ENCODE data around the gene PEF1.

Gene PEF1

DNA sequence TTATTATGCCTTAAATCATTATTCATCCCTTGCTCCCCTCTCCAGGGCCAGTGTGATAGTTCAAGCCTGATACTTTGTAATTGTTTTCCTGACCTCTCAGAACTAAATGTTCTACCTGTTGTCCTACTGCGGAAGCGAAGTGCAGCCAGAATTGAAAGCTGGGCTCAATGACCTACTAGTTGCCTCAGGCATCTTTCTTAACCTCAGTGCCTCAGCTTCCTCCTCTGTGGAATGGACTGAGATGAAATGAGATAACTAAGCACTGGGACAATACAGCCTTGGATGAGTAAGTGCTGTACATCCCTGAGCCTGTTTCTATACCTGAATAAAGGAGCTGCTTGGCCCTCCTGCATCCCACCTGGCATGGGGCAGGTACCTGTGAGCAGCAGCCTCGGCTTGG is 32.7 kb upstream of the PEF1 start:
- Mint-ChIP-seq H3K4me1 (no peaks in the 10 kb centered on the region), H3K27ac (no peak overlapping the region), H3K36me3 (no peaks in the 10 kb centered on the region), H3K4me3 (no peak overlapping the region), H3K9me3 (no peaks in the 10 kb centered on the region)
- ATAC-seq (no peak), DNase-seq (ENCODE audit: low spot score in 2 of 2) (no peak)

GRCh38 chr1:31675756-31676155 is 31.1 kb upstream of the PEF1 start:
- Mint-ChIP-seq H3K9me3 (no peaks in the 10 kb centered on the region), H3K36me3 (no peaks in the 10 kb centered on the region), H3K4me3 (no peak overlapping the region), H3K27ac (no peak overlapping the region), H3K4me1 (peaks cover 5% of the 10 kb centered on the region)
- ATAC-seq (no peak), DNase-seq (ENCODE audit: low spot score in 2 of 2) (no peak)

DNA sequence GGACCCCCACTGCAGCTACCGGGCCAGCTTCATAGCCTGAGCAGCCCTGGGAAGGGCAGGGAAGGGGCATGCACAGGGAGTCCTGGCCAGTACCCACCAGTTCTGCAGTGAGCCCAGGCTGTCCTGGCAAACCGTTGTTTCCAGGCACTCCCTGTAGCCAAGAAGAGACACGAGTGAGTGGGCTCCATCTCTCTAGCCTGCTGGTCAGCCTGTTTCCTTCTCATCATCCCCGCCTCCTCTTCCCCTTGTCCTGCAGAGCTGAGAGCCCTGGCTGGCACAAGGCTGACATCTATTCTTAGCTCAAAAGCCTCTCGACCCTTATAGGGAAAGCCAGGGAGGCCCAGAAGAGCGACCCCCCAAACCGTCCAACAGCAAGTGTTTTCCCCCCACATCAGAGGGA is 30.5 kb upstream of the PEF1 start:
- Mint-ChIP-seq H3K9me3 (no peaks in the 10 kb centered on the region), H3K4me3 (no peak overlapping the region), H3K4me1 (peaks cover 10% of the 10 kb centered on the region), H3K36me3 (no peaks in the 10 kb centered on the region), H3K27ac (no peak overlapping the region)
- ATAC-seq, result no peak
- DNase-seq (ENCODE audit: low spot score in 2 of 2), result no peak

- ATAC-seq, result no peak
- H3K27ac Mint-ChIP-seq, result peak overlapping the region; percentile 45
- no peak overlapping the region for H3K4me3 Mint-ChIP-seq
- H3K4me1 Mint-ChIP-seq, result peaks cover 15% of the 10 kb centered on the region
- no peak for DNase-seq (ENCODE audit: low spot score in 2 of 2)
- H3K9me3 Mint-ChIP-seq, result no peaks in the 10 kb centered on the region
- H3K36me3 Mint-ChIP-seq, result no peaks in the 10 kb centered on the region
These were observed 29.9 kb upstream of the PEF1 start for GRCh38 chr1:31674626-31675025.

GRCh38 chr1:31673433-31673832 is 28.8 kb upstream of the PEF1 start:
- H3K4me3 Mint-ChIP-seq, result no peak overlapping the region
- no peak for ATAC-seq

DNA sequence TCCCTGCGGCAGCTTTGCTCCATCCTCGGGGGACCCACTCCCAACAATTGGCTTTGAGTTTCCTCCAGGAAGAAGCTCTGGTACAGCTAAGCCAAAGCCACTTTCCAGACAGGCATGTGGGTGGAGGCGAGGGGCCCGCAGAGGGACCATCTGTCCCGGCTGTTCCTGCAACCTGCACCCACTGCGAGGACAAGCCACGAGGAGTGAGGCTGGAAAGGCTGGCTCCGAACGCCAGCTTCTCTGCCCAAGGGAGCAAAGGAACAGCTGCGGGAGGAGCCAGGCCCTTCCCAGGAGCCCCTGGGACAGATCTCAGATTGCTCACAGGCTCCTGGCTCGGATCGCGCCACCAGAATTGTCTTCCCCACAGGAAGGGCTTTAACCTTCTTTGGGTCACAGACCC is 28.3 kb upstream of the PEF1 start:
- H3K4me3 Mint-ChIP-seq, result no peak overlapping the region
- no peaks in the 10 kb centered on the region for H3K9me3 Mint-ChIP-seq
- H3K4me1 Mint-ChIP-seq, result peaks cover 21% of the 10 kb centered on the region
- ATAC-seq (no peak), DNase-seq (ENCODE audit: low spot score in 2 of 2) (no peak)
- no peaks in the 10 kb centered on the region for H3K36me3 Mint-ChIP-seq
- no peak overlapping the region for H3K27ac Mint-ChIP-seq

More at GRCh38 chr1:31673433-31673832, 28.8 kb upstream of the PEF1 start:
- no peak overlapping the region for H3K27ac Mint-ChIP-seq
- H3K36me3 Mint-ChIP-seq, result no peaks in the 10 kb centered on the region
- DNase-seq (ENCODE audit: low spot score in 2 of 2), result no peak
- peaks cover 21% of the 10 kb centered on the region for H3K4me1 Mint-ChIP-seq
- no peaks in the 10 kb centered on the region for H3K9me3 Mint-ChIP-seq

- no peaks in the 10 kb centered on the region for H3K36me3 Mint-ChIP-seq
- DNase-seq (ENCODE audit: low spot score in 2 of 2), result no peak
- ATAC-seq, result no peak
- no peak overlapping the region for H3K27ac Mint-ChIP-seq
- no peaks in the 10 kb centered on the region for H3K9me3 Mint-ChIP-seq
- no peak overlapping the region for H3K4me3 Mint-ChIP-seq
- H3K4me1 Mint-ChIP-seq, result peaks cover 21% of the 10 kb centered on the region
These were observed 27.0 kb upstream of the PEF1 start for GRCh38 chr1:31671561-31672201.

DNA sequence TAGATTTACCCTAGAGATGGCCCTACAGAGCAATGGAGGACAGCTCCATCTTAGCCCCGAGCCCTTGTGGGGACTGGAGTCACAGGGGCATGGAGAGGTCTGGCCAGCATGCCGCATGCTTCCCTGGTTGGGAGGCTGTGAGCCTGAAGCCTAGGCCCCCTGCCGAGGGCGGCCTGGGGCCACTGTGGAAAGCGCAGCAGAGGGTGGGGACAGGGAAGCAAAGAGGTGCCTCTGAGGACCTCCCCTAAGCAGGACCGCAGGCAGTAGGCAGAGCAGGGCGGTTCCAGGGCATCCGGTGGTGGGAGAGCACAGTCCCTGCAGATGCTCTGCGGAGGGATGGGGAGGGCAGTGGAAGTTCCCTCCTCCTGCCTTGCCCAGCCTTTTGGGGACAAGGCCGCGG is 26.5 kb upstream of the PEF1 start:
- ATAC-seq (no peak), DNase-seq (ENCODE audit: low spot score in 2 of 2) (no peak)
- no peak overlapping the region for H3K4me3 Mint-ChIP-seq
- H3K4me1 Mint-ChIP-seq, result peaks cover 21% of the 10 kb centered on the region
- H3K27ac Mint-ChIP-seq, result no peak overlapping the region
- no peaks in the 10 kb centered on the region for H3K9me3 Mint-ChIP-seq
- H3K36me3 Mint-ChIP-seq, result no peaks in the 10 kb centered on the region

GRCh38 chr1:31670593-31670964 is 25.9 kb upstream of the PEF1 start:
- Mint-ChIP-seq H3K4me1 (peaks cover 21% of the 10 kb centered on the region), H3K36me3 (no peaks in the 10 kb centered on the region), H3K4me3 (peak overlapping the region; percentile 55), H3K27ac (peak overlapping the region; percentile 33), H3K9me3 (no peaks in the 10 kb centered on the region)
- DNase-seq (ENCODE audit: low spot score in 2 of 2) (no peak), ATAC-seq (no peak)

DNA sequence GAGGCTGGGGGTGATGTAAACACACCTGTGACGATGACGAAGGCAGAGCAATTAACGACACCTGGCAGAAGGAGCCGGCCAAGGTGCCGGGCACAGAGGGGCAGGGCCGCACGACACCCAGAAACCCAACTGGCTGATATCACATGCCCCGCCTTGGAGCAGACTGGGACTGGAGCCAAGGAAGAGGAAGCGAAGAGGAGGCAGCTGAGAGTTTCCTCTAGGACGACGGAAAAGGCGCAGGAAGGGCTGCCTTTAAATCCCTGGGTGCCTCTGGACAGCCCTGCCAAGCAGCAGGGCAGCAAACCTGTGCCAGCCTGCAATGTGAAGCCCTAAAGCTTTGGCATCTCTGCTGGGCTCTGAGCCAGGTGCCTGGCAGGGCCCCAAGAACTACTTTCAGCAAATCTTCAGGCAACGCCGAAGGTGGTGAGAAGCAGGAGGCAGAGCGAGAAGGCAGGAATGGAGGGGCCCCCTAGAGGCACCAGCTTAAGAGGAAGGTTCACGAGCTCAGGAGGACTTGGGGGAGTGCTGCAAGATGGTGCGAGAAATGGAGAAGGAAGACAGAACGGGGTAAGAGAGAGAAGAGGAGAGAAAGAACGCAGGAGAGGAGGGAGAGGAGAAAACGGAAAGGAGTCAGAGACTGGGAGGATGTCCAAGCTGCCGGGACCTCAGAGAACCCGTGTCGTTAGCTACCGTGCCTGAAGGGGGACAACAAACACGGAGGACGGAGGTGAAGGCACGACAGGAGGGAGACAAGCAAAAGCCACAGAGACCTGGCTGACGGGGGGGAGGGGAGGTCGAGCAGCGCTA is 25.3 kb upstream of the PEF1 start:
- Mint-ChIP-seq H3K9me3 (no peaks in the 10 kb centered on the region), H3K4me1 (peaks cover 21% of the 10 kb centered on the region), H3K4me3 (peak overlapping the region; percentile 55), H3K27ac (peak overlapping the region; percentile 33), H3K36me3 (no peaks in the 10 kb centered on the region)
- DNase-seq (ENCODE audit: low spot score in 2 of 2) (peak in 1 of 2 donors; percentile 57), ATAC-seq (peak; percentile 36)

DNA sequence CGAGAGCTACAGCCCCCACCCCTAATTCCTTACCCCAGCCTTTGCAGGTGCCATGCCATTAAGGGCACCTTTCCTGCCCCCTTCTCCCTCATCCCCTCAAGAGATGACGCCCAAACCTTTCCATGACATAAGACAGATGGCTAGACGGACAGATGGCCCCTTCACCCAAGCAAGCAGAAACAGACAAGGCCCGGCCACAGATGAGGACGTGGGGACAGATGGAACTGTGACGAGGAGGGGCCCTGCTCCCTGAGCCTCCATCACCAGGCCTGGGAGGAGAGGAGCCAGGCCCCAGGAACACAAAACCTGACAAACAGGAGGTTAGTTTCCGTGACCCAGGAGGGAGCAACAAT is 24.7 kb upstream of the PEF1 start:
- Mint-ChIP-seq H3K4me3 (peak overlapping the region; percentile 55), H3K36me3 (no peaks in the 10 kb centered on the region), H3K4me1 (peaks cover 21% of the 10 kb centered on the region), H3K9me3 (no peaks in the 10 kb centered on the region), H3K27ac (peak overlapping the region; percentile 33)
- DNase-seq (ENCODE audit: low spot score in 2 of 2) (no peak), ATAC-seq (no peak)

- DNase-seq (ENCODE audit: low spot score in 2 of 2) (no peak), ATAC-seq (no peak)
- H3K4me1 Mint-ChIP-seq, result peaks cover 21% of the 10 kb centered on the region
- H3K27ac Mint-ChIP-seq, result no peak overlapping the region
- no peaks in the 10 kb centered on the region for H3K36me3 Mint-ChIP-seq
- no peak overlapping the region for H3K4me3 Mint-ChIP-seq
- H3K9me3 Mint-ChIP-seq, result no peaks in the 10 kb centered on the region
These were observed 23.7 kb upstream of the PEF1 start for GRCh38 chr1:31668303-31668883.

DNA sequence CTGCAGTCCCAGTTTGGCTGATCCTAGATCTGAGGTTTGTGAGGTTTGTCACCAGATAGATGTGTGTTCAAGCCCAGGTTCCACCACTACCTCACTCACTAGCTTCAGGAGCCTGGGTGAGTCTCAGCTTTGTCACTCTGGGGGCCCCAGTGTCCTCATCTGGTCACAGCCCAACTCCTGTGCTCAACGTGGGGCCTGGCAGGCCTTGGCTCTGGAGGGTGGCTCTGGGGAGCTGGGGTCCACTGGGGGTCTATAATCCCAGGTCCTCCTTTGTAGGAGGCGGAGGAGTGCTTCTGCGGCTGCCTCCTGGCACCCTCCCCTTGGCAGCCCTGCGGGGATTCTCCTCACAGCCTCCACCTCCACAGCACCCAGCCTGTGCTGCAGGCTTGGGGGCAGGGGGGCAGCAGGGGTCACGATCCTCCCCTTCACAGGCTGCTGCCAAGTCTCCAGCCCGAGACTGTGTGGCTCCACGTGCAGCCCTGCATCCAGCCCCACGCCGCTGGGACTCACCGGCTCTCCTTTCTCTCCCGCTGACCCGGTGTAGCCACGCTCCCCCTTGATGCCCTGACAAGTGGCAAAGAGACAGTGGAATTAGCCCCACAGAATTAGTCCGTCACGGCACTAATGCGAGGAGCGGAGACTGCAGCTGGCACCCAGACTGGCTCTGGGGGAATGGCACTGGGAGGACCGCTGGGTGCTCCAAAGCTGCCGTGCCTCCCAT is 22.5 kb upstream of the PEF1 start:
- peak overlapping the region; percentile 56 for H3K27ac Mint-ChIP-seq
- ATAC-seq, result no peak
- no peaks in the 10 kb centered on the region for H3K9me3 Mint-ChIP-seq
- peaks cover 21% of the 10 kb centered on the region for H3K4me1 Mint-ChIP-seq
- no peaks in the 10 kb centered on the region for H3K36me3 Mint-ChIP-seq
- H3K4me3 Mint-ChIP-seq, result no peak overlapping the region
- no peak for DNase-seq (ENCODE audit: low spot score in 2 of 2)

DNA sequence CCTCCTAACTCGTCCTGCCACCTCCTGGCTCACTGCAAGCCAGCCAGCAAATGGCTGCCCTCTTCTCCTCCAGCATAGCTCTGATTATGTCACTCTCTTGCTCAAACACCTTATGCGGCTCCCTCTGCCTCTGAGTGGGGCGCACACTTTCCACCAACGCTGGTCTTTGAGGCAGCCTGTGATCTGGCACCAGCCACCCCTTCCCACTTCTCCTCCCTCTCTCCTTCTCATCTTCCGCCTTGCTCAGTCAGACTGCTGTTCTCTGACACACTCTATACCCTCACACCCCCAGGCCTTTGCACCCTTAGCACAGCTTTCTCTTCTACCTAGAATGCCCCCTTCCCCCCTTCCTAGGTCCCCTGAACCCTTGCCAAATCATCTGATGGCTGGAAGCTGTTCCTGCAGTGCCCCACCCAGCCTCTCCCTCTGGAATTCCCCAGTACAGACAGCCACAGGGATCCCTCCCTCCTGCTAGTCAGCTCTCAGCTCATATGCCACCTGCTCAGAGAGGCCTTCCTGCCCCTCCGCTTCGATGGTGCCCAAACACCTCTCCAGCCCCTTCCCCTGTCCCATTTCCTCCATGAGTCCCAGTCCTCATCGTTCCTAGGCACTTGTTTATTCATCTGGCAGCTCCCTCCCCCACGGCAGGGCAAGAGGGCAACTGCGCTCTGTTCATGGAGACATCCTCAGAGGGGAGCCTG is 21.7 kb upstream of the PEF1 start:
- Mint-ChIP-seq H3K9me3 (no peaks in the 10 kb centered on the region), H3K27ac (peak overlapping the region; percentile 72), H3K4me1 (peaks cover 21% of the 10 kb centered on the region), H3K36me3 (no peaks in the 10 kb centered on the region), H3K4me3 (no peak overlapping the region)
- ATAC-seq, result no peak
- no peak for DNase-seq (ENCODE audit: low spot score in 2 of 2)

DNA sequence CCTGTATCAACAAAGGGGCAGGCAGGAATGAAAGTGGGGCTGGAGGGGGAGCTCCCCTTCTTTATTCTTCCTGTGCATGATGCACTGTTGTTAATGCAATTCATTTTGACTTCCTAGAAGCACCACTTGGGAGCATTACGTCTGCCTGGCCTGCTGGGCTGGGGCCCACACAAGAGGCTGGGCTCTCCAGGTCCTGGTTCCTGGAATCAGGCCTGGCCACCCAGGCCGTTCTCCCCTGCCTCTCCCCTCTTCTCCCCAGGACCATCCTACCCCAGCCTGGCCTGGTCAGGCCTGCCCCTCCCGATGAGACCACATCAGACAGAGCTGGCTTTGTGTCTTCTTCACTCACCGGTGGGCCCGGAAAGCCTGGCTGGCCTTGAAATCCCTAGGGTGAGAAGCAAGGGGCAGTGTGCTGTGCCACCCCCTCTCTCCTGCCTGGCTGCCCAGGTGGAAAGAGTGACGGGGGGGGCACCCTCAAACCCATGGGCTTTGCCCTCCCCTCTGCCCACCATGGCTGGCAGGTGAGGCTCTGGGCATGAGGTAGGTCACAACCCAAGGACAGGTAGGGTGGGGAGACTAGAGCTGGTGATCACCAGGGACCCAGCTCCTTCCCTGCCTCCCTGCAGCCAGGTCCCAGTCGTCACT is 20.7 kb upstream of the PEF1 start:
- Mint-ChIP-seq H3K9me3 (no peaks in the 10 kb centered on the region), H3K4me3 (no peak overlapping the region), H3K36me3 (no peaks in the 10 kb centered on the region), H3K27ac (peak overlapping the region; percentile 72), H3K4me1 (peaks cover 13% of the 10 kb centered on the region)
- ATAC-seq, result no peak
- no peak for DNase-seq (ENCODE audit: low spot score in 2 of 2)
